CD14-positive monocyte (primary cell): ENCODE results near the gene CNOT11. TPM values are rescaled to one million over a fixed set of nuclear protein-coding genes. Genes with fewer than 3 reads are reported as not detected.
A peak's percentile ranks its signal among the peaks of the same experiment; 100 is the strongest.

Source experiments
- DNase-seq, 3 donors: peaks; one replicate each; pipeline ENCODE4 v3.0.0-alpha.2; 2011 to 2022
- H2AFZ ChIP-seq: 2 replicates; pipeline ENCODE4 v1.6.0; 2012; ENCODE audit warnings: mild to moderate bottlenecking, low read depth, low read length, inconsistent platforms; ENCODE audit not compliant: insufficient read depth, poor library complexity, severe bottlenecking
- H3K27ac ChIP-seq, 2 donors: 1 replicate in 1 of 2; 2 replicates in 1 of 2; pipeline ENCODE4 v1.5.1; 2012 to 2013; ENCODE audit warnings: low read length in 2 of 2, control low read depth in 1 of 2, inconsistent platforms in 1 of 2, low read depth in 1 of 2, mild to moderate bottlenecking in 1 of 2
- H3K27me3 ChIP-seq, 2 donors: one replicate each; pipeline versions ENCODE4 v1.6.0 to v1.6.1; 2011 to 2013; ENCODE audit warnings: low read length in 2 of 2; ENCODE audit not compliant: control insufficient read depth in 2 of 2, insufficient read depth in 2 of 2
- H3K36me3 ChIP-seq, 2 donors: replicated peaks in 1 of 2; 1 replicate in 1 of 2; 2 replicates in 1 of 2; pipeline versions ENCODE4 v1.5.1 to v1.6.1; 2012 to 2013; ENCODE audit warnings: low read length in 2 of 2, control low read depth in 1 of 2, inconsistent platforms in 1 of 2, mild to moderate bottlenecking in 1 of 2; ENCODE audit not compliant: insufficient read depth in 2 of 2, control insufficient read depth in 1 of 2
- H3K4me1 ChIP-seq, 2 donors: 1 replicate in 1 of 2; 2 replicates in 1 of 2; pipeline versions ENCODE4 v1.5.1 to v1.6.1; 2012 to 2013; ENCODE audit warnings: low read length in 2 of 2, control low read depth in 1 of 2, inconsistent platforms in 1 of 2, mild to moderate bottlenecking in 1 of 2, moderate library complexity in 1 of 2; ENCODE audit not compliant: insufficient read depth in 2 of 2, control insufficient read depth in 1 of 2
- H3K4me2 ChIP-seq: replicated peaks from 2 replicates; pipeline ENCODE3; 2012; ENCODE audit warnings: low read length, moderate library complexity, mild to moderate bottlenecking; ENCODE audit not compliant: poor library complexity, severe bottlenecking; ENCODE audit errors: extremely low read depth
- H3K4me3 ChIP-seq, 3 experiments: fragments of 200-600 bp in 1 of 3; sonication (generic) in 1 of 3; replicated peaks in 1 of 3; 1 replicate in 2 of 3; 2 replicates in 1 of 3; pipeline ENCODE4 v1.5.1; 2011 to 2013; ENCODE audit warnings: low read length in 3 of 3, mild to moderate bottlenecking in 3 of 3, control low read depth in 2 of 3, low read depth in 2 of 3, inconsistent platforms in 1 of 3, moderate library complexity in 1 of 3
- H3K79me2 ChIP-seq: 2 replicates; pipeline ENCODE4 v1.6.0; 2012; ENCODE audit warnings: mild to moderate bottlenecking, control low read depth, inconsistent platforms, low read length, moderate library complexity; ENCODE audit not compliant: insufficient read depth
- H3K9ac ChIP-seq: 2 replicates; pipeline ENCODE4 v1.6.0; 2017; ENCODE audit warnings: low read length, mild to moderate bottlenecking; ENCODE audit not compliant: insufficient read depth, poor library complexity, severe bottlenecking
- H3K9me3 ChIP-seq, 2 donors: replicated peaks in 1 of 2; 1 replicate in 1 of 2; 2 replicates in 1 of 2; pipeline versions ENCODE4 v1.5.1 to v1.6.1; 2012 to 2013; ENCODE audit warnings: low read length in 2 of 2, control low read depth in 1 of 2; ENCODE audit not compliant: control insufficient read depth in 1 of 2, insufficient read depth in 1 of 2
- H4K20me1 ChIP-seq: 2 replicates; pipeline ENCODE4 v1.6.0; 2012; ENCODE audit warnings: mild to moderate bottlenecking, low read length, control low read depth, moderate library complexity; ENCODE audit not compliant: insufficient read depth
- H3K27ac Mint-ChIP-seq, 7 donors: one replicate each; pipeline ENCODE4 v1.8.0; 2020; ENCODE audit warnings: mild to moderate bottlenecking in 7 of 7, mixed read lengths in 7 of 7, moderate library complexity in 6 of 7, inconsistent platforms in 2 of 7
- H3K27me3 Mint-ChIP-seq, 3 donors: one replicate each; pipeline ENCODE4 v1.8.0; 2021 to 2022; ENCODE audit warnings: low read depth in 3 of 3, mild to moderate bottlenecking in 3 of 3, mixed read lengths in 3 of 3, moderate library complexity in 3 of 3, inconsistent platforms in 1 of 3
- H3K36me3 Mint-ChIP-seq, 2 donors: one replicate each; pipeline ENCODE4 v1.8.0; 2020; ENCODE audit warnings: mixed read lengths in 2 of 2, inconsistent platforms in 1 of 2, mild to moderate bottlenecking in 1 of 2
- H3K4me1 Mint-ChIP-seq: one replicate; pipeline ENCODE4 v1.8.0; 2020; ENCODE audit warnings: mild to moderate bottlenecking, mixed read lengths
- H3K4me3 Mint-ChIP-seq, 2 donors: one replicate each; pipeline ENCODE4 v1.8.0; 2020; ENCODE audit warnings: mild to moderate bottlenecking in 2 of 2, mixed read lengths in 2 of 2, moderate library complexity in 1 of 2
- H3K9me3 Mint-ChIP-seq, 7 donors: one replicate each; pipeline ENCODE4 v1.8.0; 2020 to 2022; ENCODE audit warnings: mixed read lengths in 7 of 7, mild to moderate bottlenecking in 6 of 7, moderate library complexity in 6 of 7, inconsistent platforms in 2 of 7
- WGBS: methylation state at CpG from one replicate; pipeline ENCODE4 v1.1.5; 2013; ENCODE audit warnings: missing lambda C conversion rate; ENCODE audit not compliant: insufficient coverage; 5-methylcytosine and 5-hydroxymethylcytosine counted together
- intact Hi-C, 2 donors: fragments of 100-400 bp; cut with micrococcal nuclease; formaldehyde crosslinking; loops; one replicate each; pipeline versions ENCODE4 v1.15.0 to v1.15.1; 2023
- polyA plus RNA-seq, 3 donors: library from polyadenylated mRNA; depleted of rRNA in 1 of 3; unstranded in 2 of 3; stranded (reverse) in 1 of 3; fragments of 300-500 nt in 2 of 3; fragments of >200 nt in 1 of 3; fragmentation: Illumina TruSeq in 2 of 3; gene quantifications; 1 replicate in 2 of 3; 2 replicates in 1 of 3; pipeline ENCODE4 v1.2.3, GENCODE V29; 2012 to 2021
- TF ChIP-seq, protein P1 (sequence below): fragments of 200-600 bp; IDR thresholded peaks from one replicate; pipeline ENCODE4 v1.8.0; 2022; ENCODE audit warnings: antibody characterized with exemption, mild to moderate bottlenecking

Gene CNOT11
- polyA plus RNA-seq, 3 donors = 38.2 to 39.0 (median 38.4) TPM

DNA sequence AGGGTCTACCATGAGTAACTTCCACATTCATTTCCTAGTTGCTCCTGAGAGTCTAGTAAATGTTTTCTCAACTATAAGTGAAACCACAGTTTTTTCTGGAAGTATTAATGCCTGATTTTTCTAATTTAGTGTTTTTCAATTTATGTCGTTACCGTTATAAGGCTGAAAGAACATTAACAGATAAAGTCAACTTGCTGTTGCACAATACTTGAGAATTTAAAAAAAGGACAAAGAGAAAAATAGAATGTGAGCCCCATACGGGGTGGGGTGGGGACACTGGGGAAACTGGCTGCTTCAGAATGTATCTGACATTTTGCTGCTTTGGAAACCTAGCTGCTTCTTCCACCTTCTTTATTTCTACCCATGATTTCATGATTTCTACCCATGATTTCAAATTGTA is 26.2 kb downstream of the CNOT11 start:
- Histone ChIP-seq H3K4me2 (no peak overlapping the region), H3K27me3 (no peaks in the 10 kb centered on the region), H3K79me2 (peaks cover 5% of the 10 kb centered on the region), H4K20me1 (peaks cover 98% of the 10 kb centered on the region), H3K27ac (no peak overlapping the region), H3K4me3 (no peak overlapping the region), H3K4me1 (no peaks in the 10 kb centered on the region), H3K36me3 (peaks cover 90 to 96% of the 10 kb centered on the region in 2 donors), H3K9me3 (no peaks in the 10 kb centered on the region), H2AFZ (no peak overlapping the region), H3K9ac (no peak overlapping the region)
- DNase-seq = no peak
- Mint-ChIP-seq H3K36me3 (peaks cover 73 to 91% of the 10 kb centered on the region in 2 donors), H3K9me3 (no peaks in the 10 kb centered on the region), H3K27me3 (no peaks in the 10 kb centered on the region), H3K27ac (no peak overlapping the region), H3K4me3 (no peak overlapping the region), H3K4me1 (peaks cover 7% of the 10 kb centered on the region)
- intact Hi-C loops = no loop called here
- WGBS = no CpG with 5 or more reads among the region's 3 CpGs
- TF ChIP-seq, protein P1, sequence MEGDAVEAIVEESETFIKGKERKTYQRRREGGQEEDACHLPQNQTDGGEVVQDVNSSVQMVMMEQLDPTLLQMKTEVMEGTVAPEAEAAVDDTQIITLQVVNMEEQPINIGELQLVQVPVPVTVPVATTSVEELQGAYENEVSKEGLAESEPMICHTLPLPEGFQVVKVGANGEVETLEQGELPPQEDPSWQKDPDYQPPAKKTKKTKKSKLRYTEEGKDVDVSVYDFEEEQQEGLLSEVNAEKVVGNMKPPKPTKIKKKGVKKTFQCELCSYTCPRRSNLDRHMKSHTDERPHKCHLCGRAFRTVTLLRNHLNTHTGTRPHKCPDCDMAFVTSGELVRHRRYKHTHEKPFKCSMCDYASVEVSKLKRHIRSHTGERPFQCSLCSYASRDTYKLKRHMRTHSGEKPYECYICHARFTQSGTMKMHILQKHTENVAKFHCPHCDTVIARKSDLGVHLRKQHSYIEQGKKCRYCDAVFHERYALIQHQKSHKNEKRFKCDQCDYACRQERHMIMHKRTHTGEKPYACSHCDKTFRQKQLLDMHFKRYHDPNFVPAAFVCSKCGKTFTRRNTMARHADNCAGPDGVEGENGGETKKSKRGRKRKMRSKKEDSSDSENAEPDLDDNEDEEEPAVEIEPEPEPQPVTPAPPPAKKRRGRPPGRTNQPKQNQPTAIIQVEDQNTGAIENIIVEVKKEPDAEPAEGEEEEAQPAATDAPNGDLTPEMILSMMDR = no peak

DNA sequence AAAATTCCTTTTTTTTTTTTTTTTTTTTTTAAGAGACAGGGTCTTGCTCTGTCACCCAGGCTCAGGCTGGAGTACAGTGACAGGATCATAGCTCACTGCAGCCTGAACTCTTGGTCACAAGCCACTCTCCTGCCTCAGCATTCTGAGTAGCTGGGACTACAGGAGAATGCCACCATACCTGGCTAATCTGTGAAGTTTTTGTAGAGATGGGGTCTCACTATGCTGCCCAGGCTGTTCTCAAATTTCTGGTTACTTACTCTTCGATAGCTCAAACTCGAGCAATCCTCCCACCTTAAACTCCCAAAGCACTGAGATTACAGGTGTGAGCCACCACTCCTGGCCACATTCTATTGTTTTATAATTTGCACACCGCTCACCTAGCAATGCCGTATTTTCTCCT is 28.8 kb downstream of the CNOT11 start:
- H3K4me1 ChIP-seq = no peaks in the 10 kb centered on the region
- no peak overlapping the region for H3K4me2 ChIP-seq
- no peak overlapping the region for H3K9ac ChIP-seq
- intact Hi-C loops = no loop called here
- H4K20me1 ChIP-seq = peaks cover 100% of the 10 kb centered on the region
- H3K79me2 ChIP-seq = peaks cover 5% of the 10 kb centered on the region
- H3K36me3 ChIP-seq = peaks cover 98 to 100% of the 10 kb centered on the region in 2 donors
- WGBS = 100% methylated on average over 4 of the region's 4 CpGs
- H3K4me3 ChIP-seq = no peak overlapping the region
- no peak overlapping the region for H2AFZ ChIP-seq
- no peaks in the 10 kb centered on the region for H3K27me3 ChIP-seq
- H3K36me3 Mint-ChIP-seq = peaks cover 85 to 97% of the 10 kb centered on the region in 2 donors
- H3K9me3 ChIP-seq = no peaks in the 10 kb centered on the region
- no peak overlapping the region for H3K27ac ChIP-seq
- peaks cover 7% of the 10 kb centered on the region for H3K4me1 Mint-ChIP-seq
- H3K9me3 Mint-ChIP-seq = no peaks in the 10 kb centered on the region
- H3K27me3 Mint-ChIP-seq = no peaks in the 10 kb centered on the region
- H3K4me3 Mint-ChIP-seq = no peak overlapping the region
- H3K27ac Mint-ChIP-seq = peak overlapping the region in 1 of 7 donors; percentile 0
- TF ChIP-seq, protein P1 = no peak
- DNase-seq = no peak
